K562 (cell line): ENCODE measurements around the gene EGR2.

ENCODE experiments used
- BCLAF1 ChIP-seq, 2 experiments: fragments of 450-650 bp in 1 of 2; IDR thresholded peaks; 2 replicates each; pipeline ENCODE4 v1.6.1; 2011 to 2017; ENCODE audit warnings: low read depth in 2 of 2, antibody characterized with exemption in 1 of 2, borderline replicate concordance in 1 of 2, low read length in 1 of 2, mild to moderate bottlenecking in 1 of 2, mixed read lengths in 1 of 2; ENCODE audit not compliant: control insufficient read depth in 1 of 2
- CEBPZ ChIP-seq: fragments of 150-350 bp; IDR thresholded peaks from 2 replicates; pipeline ENCODE4 v1.6.1; 2014; ENCODE audit warnings: low read depth, mild to moderate bottlenecking, low read length, borderline replicate concordance
- CTCF ChIP-seq, 3 experiments: IDR thresholded peaks in 2 of 3; conservative IDR thresholded peaks in 1 of 3; 2 replicates each; pipeline ENCODE4 v1.5.1; 2011 to 2012; ENCODE audit warnings: low read length in 3 of 3, mild to moderate bottlenecking in 3 of 3, control low read depth in 2 of 3, improper control_type of control experiment in 1 of 3, inconsistent platforms in 1 of 3, low read depth in 1 of 3, mixed read lengths in 1 of 3, moderate library complexity in 1 of 3; ENCODE audit not compliant: insufficient read depth in 2 of 3
- ELF1 ChIP-seq: fragments of 200-800 bp; sonication (Bioruptor generic); IDR thresholded peaks from 2 replicates; pipeline ENCODE4 v1.6.1; 2016; ENCODE audit warnings: missing genetic modification characterization, missing compliant biosample characterization
- GATAD2B ChIP-seq: fragments of 450-650 bp; IDR thresholded peaks from 2 replicates; pipeline ENCODE4 v1.6.1; 2017; ENCODE audit warnings: mild to moderate bottlenecking, borderline replicate concordance
- KDM1A ChIP-seq, 2 experiments: fragments of 450-650 bp; IDR thresholded peaks; 2 replicates each; pipeline ENCODE4 v1.6.1; 2016; ENCODE audit warnings: mild to moderate bottlenecking in 2 of 2
- SMC3 ChIP-seq: conservative IDR thresholded peaks from 2 replicates; pipeline ENCODE4 v1.6.1; 2011; ENCODE audit warnings: low read depth, low read length, improper control_type of control experiment; ENCODE audit not compliant: insufficient read depth

DNA sequence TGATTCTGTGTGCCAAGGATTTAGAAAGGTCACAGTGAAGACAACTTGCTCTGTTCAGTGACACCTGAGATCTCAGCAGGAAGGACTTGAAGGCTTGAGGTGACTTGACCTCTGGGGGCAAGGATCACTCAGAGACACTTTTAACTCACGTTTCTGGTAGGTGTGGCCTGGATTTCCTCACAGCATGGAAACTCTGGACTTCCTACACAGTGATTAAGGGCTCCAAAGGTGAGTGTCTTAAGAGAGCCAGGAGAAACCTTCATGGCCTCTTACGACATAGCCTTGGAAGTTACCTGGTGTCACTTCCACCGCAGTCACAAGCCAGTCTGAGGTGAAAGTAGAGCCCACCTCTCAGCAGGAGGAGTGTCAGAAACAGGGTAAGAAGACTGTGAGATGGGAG is 49.8 kb downstream of the EGR2 start:
- TF ChIP-seq BCLAF1 (IDR thresholded peaks at IDR 0.05; ENCODE audit: borderline replicate concordance in 1 of 2, control insufficient read depth in 1 of 2, low read depth in 2 of 2, low read length in 1 of 2) = no peak
- no peak for TF ChIP-seq ELF1 (tag)
- no peak for TF ChIP-seq KDM1A (IDR thresholded peaks at IDR 0.05)
- no peak for TF ChIP-seq GATAD2B
- no peak for TF ChIP-seq SMC3
- TF ChIP-seq CTCF (IDR thresholded peaks at IDR 0.05 in 2 of 3, conservative IDR thresholded peaks at IDR 0.05 in 1 of 3; ENCODE audit: insufficient read depth in 2 of 3, low read depth in 1 of 3, low read length in 3 of 3) = no peak
- TF ChIP-seq CEBPZ = no peak
